ENCODE data around the gene PGAP6. TPM values are rescaled to one million over a fixed set of nuclear protein-coding genes. Genes with fewer than 3 reads are reported as not detected.

PGAP6 gene
- total and polyA plus RNA-seq, 9 of the 15 experiments (the other 6 are each of a cell fraction or from before 2014, with no cell fraction given): 0.45 to 50.2 (median 39.3) TPM

DNA sequence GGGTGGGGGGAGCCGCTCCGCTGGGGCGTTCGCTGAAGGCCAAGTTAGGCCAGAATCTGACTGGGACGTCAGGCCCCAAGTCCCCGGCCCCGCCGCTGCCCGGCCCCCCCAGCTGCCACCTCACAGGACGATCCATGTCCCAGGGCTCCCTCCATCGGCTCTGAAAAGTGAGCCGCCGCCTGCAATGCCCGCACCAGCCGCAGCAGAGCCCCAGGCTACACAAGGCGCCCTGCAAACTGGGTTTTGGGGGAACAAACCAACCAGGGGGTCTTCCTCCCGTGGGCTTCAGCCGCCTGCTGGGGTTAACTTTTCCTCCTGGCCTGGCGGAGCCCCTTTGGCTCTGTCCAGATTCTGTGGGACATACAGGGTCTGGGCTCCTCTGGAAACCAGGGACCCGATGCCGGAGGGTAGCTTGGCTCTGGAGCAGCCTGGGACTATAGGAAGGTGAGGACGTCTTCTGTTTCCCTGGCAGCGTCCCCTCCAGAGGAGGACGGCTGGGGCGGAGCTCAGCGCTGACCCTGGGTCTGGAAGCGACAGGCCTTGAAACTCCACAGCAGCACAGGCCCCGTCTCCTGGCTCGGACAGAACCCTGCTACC, 16.1 kb upstream of the PGAP6 start (continued):
- no peak for TF ChIP-seq ZNF512 (tag; IDR thresholded peaks at IDR 0.05)
- TF ChIP-seq ZFP30 (CRISPR knock-in tag; IDR thresholded peaks at IDR 0.05; ENCODE audit: borderline replicate concordance): no peak
- peak; percentile 40; the same call in 1 of the 2 replicates for TF ChIP-seq SP1 (CRISPR knock-in tag; IDR thresholded peaks at IDR 0.05)
- peak; percentile 44 for TF ChIP-seq EP400 (IDR thresholded peaks at IDR 0.05)
- no peak for TF ChIP-seq PTRF (tag; IDR thresholded peaks at IDR 0.05)
- TF ChIP-seq, protein P1, sequence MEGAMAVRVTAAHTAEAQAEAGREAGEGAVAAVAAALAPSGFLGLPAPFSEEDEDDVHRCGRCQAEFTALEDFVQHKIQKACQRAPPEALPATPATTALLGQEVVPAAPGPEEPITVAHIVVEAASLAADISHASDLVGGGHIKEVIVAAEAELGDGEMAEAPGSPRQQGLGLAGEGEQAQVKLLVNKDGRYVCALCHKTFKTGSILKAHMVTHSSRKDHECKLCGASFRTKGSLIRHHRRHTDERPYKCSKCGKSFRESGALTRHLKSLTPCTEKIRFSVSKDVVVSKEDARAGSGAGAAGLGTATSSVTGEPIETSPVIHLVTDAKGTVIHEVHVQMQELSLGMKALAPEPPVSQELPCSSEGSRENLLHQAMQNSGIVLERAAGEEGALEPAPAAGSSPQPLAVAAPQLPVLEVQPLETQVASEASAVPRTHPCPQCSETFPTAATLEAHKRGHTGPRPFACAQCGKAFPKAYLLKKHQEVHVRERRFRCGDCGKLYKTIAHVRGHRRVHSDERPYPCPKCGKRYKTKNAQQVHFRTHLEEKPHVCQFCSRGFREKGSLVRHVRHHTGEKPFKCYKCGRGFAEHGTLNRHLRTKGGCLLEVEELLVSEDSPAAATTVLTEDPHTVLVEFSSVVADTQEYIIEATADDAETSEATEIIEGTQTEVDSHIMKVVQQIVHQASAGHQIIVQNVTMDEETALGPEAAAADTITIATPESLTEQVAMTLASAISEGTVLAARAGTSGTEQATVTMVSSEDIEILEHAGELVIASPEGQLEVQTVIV (CRISPR knock-in tag; IDR thresholded peaks at IDR 0.05; ENCODE audit: borderline replicate concordance): no peak
- no peak for TF ChIP-seq MEF2D (tag; conservative IDR thresholded peaks at IDR 0.05; ENCODE audit: low read depth)
- TF ChIP-seq ZNF121 (CRISPR knock-in tag; conservative IDR thresholded peaks at IDR 0.05): no peak
- no peak for TF ChIP-seq XRCC3 (IDR thresholded peaks at IDR 0.05)
- TF ChIP-seq TCF15 (CRISPR knock-in tag; IDR thresholded peaks at IDR 0.05): no peak
- no peak for TF ChIP-seq ZNF23 (CRISPR knock-in tag; IDR thresholded peaks at IDR 0.05)
- no peak for TF ChIP-seq GABPB1 (CRISPR knock-in tag; IDR thresholded peaks at IDR 0.05)
- TF ChIP-seq, protein P2, sequence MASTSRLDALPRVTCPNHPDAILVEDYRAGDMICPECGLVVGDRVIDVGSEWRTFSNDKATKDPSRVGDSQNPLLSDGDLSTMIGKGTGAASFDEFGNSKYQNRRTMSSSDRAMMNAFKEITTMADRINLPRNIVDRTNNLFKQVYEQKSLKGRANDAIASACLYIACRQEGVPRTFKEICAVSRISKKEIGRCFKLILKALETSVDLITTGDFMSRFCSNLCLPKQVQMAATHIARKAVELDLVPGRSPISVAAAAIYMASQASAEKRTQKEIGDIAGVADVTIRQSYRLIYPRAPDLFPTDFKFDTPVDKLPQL (IDR thresholded peaks at IDR 0.05; ENCODE audit: extremely low read depth, insufficient read length): no peak
- TF ChIP-seq KAT7 (CRISPR knock-in tag; IDR thresholded peaks at IDR 0.05; ENCODE audit: borderline replicate concordance): 0 out of 2 replicates have a peak, but pooled peaks have one; percentile 34
- TF ChIP-seq STAT6 (CRISPR knock-in tag; IDR thresholded peaks at IDR 0.05): no peak
- TF ChIP-seq SREBF2 (CRISPR knock-in tag; IDR thresholded peaks at IDR 0.05): no peak
- no peak for TF ChIP-seq FOXA1 (IDR thresholded peaks at IDR 0.05; ENCODE audit: borderline replicate concordance)
- no peak for TF ChIP-seq TCF7 (IDR thresholded peaks at IDR 0.05; ENCODE audit: borderline replicate concordance)
- no peak for TF ChIP-seq HNRNPUL1 (IDR thresholded peaks at IDR 0.05; ENCODE audit: low read length)
- no peak for TF ChIP-seq ZNF165 (CRISPR knock-in tag; IDR thresholded peaks at IDR 0.05; ENCODE audit: borderline replicate concordance)
- no peak for TF ChIP-seq MXI1 (IDR thresholded peaks at IDR 0.05; ENCODE audit: low read depth, low read length)
- no peak for TF ChIP-seq C11orf30 (IDR thresholded peaks at IDR 0.05; ENCODE audit: low read depth)

Data from K562 (cell line).